SW480 (cell line): ENCODE data around the gene TBATA.

Source experiments
- DNase-seq: peaks from one replicate; pipeline ENCODE4 v3.0.0-alpha.2; 2016; ENCODE audit warnings: low spot score

Gene TBATA

DNA sequence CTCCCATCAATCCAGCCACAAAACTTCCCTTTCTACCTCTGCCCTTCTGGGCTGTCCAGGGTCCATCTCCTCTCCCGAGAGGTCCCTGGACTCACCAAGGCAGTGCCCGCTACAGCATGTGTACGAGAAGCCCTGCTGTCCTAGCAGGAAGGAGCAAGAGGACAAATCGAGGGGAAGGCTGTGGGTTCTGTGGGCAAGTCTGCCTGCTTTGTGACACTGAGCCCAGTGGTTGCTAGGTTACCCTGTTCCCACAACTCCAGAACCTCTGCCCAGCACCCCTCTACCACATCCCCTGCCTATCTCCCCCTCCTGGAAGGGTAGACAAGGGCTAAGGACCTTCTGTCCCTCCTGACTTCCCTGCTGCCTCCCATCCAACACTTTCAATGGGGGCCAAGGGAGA is at the start of gene TBATA:
TSS of gene TBATA (minus strand) at position 188 of the 400 bp plus-strand sequence. CDS start 1,998 bp downstream, outside the sequence.
- peak; percentile 19 for DNase-seq

DNA sequence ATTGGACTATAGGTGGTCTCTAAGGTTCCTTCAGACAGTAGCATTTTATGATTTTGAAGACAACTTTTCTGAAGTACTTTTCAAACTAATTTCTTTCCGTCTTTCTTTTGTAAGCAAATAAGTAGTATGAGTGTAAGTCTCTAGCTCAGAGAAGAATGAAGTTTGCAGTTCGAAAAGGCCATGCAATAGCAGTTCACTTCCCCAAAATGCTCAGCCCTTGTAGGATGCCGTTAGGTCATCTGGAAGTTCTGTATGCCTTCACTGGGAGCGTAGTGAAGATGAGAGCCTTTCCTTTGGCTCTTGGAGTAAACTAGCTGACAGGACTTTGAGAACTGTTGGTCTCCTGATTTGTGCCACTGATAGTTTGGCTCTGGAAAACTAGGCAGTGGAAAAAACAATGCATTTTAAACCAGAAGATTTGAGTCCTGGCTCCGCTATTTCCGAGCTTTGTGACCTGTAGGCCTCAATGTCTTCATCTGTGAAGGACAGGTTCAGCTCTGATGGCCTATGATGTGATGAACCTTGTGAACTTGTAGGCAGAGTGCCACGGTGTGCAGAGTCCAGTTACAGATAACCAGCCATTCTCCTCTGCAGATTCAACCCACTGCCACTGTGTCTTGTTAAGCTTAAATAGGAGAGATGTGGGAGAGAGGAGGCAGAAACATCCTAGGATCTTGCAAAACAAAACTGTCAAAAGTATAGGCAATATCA is 49.4 kb upstream of the TBATA start:
- DNase-seq = no peak

DNA sequence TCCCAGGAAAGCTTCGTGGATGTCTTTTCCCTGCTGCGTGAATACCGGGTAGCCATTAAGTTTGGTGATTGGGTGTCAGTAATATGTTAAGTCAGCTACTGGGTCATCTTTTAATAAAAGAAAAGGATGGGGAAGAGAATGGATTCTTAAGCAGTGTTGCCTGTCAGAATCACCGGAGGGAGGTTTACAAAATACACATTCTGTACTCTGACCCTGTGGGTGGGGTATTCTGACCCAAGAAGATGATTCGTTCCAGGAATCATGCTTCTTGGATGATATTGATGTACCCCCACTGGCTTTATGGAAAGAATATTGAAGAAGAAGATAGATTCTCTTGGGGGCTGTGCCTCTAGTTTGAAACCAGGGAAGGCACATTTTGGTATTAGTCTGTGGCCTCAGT is 48.8 kb upstream of the TBATA start:
- no peak for DNase-seq

GRCh38 chr10:70833601-70834000 is 48.4 kb upstream of the TBATA start:
- no peak for DNase-seq

DNA sequence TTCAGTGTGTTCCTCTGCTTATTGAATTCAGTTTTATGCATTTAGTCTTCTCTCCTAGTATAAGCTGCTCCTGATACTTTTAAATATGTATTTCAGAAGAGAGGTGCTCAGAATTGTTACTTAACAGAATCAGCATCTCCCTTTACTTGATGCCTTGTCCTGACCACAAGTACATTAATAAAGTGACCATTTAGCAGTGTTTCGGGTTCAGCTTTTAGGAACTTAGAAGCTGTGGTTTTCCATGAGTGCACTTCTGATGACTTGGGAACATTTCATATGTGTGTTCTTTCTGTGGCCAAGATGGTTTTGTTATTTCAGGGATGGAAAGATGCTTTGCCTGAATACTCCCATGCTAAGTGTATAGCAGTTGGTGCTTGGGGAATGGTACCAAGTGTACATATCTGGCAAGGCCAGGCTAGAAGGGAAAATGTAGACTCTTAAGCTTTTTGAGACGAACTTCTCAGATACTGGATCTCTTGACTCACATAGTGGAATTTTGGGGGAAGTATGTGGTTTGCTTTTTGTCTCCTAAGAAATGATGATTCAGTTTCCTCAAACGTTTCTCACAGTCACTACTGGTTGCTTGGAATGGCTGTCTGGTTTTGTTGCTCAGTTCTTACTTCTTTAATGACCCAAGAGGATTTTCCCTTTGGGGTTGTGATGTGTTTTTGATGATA is 47.8 kb upstream of the TBATA start:
- no peak for DNase-seq

- no peak for DNase-seq
Measured at GRCh38 chr10:70832221-70832620, 47.0 kb upstream of the TBATA start.

DNA sequence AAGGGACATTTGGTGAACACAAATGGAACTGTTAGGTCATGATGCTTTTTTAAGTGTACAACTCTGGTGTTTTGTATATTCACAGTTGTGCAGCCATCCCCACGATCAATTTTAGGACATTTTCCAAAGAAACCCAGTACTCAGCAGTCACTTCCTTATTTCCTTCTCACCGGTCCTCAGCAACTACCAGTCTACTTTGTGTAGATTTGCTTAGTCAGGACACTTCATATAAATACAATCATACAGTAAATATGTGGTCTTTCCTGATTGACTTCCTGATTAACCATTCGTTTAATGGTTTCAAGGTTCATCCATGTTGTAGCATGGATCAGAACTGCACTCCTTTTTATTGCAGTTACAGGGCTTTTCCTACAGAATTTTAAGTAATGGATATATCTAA is 45.0 kb upstream of the TBATA start:
- no peak for DNase-seq

DNA sequence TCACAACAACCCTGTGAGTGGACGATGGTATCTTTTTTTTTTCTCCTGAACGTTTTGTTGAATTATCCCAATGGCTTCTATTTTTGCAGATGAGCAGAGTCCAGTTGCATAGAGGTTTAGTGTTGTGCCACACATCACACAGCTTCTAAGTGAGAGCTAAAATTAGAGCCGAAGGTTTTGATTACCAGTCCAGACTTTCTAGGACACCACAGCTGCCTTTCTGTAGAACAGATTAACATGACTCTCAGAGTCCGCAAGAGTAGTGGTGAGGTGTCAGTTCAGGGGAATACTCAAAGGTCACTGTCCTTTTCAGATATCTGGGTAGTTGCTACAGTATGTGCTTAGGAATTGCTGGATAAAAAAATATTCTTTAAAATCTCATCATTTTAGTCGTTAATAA is 44.4 kb upstream of the TBATA start:
- no peak for DNase-seq

DNA sequence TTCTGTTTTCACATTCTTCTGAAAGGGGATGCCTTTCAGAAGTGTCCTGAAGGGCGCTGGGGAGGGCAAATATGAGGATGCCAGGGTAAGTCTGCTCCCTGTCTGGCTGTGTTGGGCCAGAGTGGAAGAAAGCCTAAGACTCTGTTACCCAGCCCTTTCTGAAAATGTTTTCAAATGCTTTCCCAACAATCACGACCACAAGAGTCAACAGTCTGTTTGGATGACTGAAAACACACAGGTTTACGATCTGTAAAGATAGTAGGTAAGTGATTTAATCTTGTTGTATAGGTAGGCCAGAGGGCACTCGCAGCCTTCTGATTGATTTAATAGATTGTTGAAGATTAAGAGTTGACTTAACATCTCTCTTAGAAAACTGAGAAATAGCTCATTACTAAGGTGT is 43.7 kb upstream of the TBATA start:
- DNase-seq = no peak

- no peak for DNase-seq
Measured at GRCh38 chr10:70827086-70827757, 42.0 kb upstream of the TBATA start.

GRCh38 chr10:70822076-70822820 is 37.1 kb upstream of the TBATA start:
- DNase-seq = no peak

DNA sequence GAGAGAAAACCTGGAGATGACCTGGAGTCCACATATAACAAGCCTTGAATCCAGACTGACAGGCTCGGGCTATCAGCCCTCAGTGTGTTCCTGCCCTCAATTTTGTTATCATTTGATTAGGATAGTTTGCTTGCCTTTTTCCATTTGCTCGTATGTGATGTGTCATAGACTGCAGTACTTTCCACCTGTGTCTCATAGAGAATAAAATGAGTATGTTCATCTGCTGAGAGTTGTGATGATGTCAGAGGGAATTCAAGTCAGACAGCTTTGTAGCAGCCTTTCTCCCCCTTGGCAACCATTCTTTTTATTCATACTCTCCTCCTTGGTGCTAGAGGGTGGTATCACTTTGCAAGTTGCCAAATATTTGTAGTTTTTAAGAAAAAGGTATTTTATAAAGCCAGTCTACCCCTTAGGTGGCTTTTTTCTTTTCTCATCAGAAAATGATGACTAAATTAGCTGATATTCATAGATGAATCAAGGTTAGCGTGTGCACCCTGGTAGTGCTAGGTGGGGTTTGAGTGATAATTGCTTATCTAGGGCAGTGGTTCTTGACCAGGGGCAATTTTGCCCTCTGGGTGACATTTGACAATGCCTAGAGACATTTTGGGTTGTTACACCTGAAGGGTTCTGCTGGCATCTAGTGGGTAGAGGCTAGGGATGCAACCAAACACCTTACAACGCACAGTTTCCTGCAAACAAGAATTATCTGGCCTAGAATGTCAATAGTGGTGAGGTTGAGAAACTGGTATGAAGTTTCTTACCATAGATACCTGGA is 36.0 kb upstream of the TBATA start:
- no peak for DNase-seq

- DNase-seq = peak; percentile 93
Measured at GRCh38 chr10:70816220-70816894, 31.2 kb upstream of the TBATA start.

- peak; percentile 81 for DNase-seq
Measured at GRCh38 chr10:70815504-70816219, 30.5 kb upstream of the TBATA start, which contains the start of gene SGPL1. SGPL1 (plus strand) TSS chr10:70815948; CDS start chr10:70816854, 906 bp downstream.

DNA sequence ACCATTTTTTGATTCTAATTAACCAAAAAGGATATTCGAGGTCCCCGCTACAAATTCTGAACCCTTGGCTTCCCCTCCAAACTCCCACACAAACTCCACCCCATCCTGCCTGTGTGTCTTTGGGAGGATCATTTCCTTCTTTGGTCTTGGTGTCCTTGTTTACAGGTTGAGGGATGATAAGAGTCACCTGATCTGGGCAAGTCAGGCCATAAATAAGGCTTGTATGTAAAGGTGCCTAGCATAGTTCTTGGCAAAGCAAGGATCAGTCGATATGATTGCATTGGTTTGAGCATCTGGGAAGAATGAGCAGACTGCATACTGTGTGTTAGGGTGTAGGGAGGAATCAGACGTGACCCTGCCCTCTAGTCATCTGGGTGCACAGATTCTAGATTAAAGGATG is 28.9 kb upstream of the TBATA start:
- no peak for DNase-seq

DNA sequence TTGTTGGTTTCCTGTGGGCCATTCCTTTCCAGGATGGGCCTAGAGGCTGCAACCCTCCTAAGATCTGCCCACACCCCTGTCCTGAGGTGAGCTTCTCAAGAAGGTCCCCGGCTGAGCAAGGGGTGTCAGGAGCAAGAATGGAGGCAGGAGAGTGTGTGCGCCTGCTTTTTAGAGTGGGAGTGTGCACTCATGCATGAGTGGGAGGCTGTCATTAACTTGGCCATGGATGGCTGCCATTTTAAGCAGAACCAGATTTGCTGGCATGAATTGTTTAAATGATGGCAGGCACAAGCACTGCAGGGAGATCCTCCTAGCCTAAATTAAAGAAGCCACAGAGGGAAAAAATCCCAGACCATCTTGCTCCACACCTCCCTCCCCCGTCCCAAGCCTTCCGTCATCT is 27.6 kb upstream of the TBATA start:
- DNase-seq = no peak

- no peak for DNase-seq
Measured at GRCh38 chr10:70811881-70812280, 26.7 kb upstream of the TBATA start.

GRCh38 chr10:70810967-70811366 is 25.8 kb upstream of the TBATA start:
- no peak for DNase-seq

DNA sequence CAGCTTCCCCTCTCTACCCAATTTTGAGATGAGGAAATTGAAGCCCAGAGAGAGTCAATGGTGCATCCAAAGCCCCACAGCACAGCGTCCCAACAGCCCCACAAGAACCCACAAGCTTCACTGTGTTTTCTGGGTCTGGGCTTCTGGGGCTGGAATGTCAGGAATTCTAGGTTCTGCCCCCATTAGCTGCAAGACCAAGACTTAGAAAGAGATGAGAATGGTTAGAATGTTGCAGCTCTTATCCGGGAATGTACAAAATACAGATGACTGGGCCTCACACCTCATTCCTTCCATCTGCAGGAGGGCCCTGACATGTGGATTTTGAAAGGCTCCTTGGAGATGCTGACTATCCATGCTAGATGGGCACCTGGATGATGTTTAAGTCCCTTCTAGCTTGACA is 24.5 kb upstream of the TBATA start:
- DNase-seq = no peak

DNA sequence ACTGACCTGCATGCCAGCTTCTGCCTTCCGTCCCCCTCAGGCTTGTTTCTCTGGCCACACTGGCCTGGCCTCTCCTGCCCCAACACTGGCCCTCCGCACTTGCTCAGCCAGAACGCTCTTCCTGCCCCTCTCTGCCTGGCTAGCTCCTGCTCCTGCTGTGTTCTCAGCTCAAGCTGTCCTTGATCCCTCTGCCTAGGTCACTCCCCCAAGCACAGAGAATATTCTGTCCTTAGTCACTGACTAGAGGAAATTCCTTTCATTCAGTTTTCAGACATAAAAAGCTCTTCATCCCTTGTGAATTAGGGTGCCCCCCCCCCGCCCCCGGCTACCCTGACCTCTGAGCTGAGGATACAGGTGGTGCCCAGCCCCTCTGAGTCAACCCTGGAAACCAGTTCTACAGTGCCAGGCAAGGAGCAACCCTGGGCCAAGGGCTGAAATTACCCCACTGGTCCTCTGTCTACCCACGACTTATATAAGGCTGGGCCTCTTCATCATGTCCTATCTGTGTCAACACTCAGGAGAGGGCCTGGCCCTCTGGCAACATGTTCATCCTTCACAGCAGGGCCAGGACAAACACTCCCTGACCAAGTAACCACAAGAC is 23.9 kb upstream of the TBATA start:
- no peak for DNase-seq
